Nephron progenitor cell (in vitro differentiated cells): ENCODE results near the gene DCLK2.

Source experiments
- DNase-seq: peaks from one replicate; pipeline ENCODE4 v3.0.0; 2021
- H3K27ac Mint-ChIP-seq: 2 replicates; pipeline ENCODE4 v1.8.0; 2021; ENCODE audit warnings: mild to moderate bottlenecking, moderate library complexity, mixed read lengths
- H3K27me3 Mint-ChIP-seq: 2 replicates; pipeline ENCODE4 v1.8.0; 2021; ENCODE audit warnings: mild to moderate bottlenecking, low read depth, mixed read lengths; ENCODE audit not compliant: poor library complexity
- H3K36me3 Mint-ChIP-seq: 2 replicates; pipeline ENCODE4 v1.8.0; 2021; ENCODE audit warnings: low read depth, mixed read lengths
- H3K4me1 Mint-ChIP-seq: 2 replicates; pipeline ENCODE4 v1.8.0; 2021; ENCODE audit warnings: mixed read lengths
- H3K4me3 Mint-ChIP-seq: 2 replicates; pipeline ENCODE4 v1.8.0; 2021; ENCODE audit warnings: mild to moderate bottlenecking, moderate library complexity, mixed read lengths
- H3K9me3 Mint-ChIP-seq: 2 replicates; pipeline ENCODE4 v1.8.0; 2021; ENCODE audit warnings: mild to moderate bottlenecking, moderate library complexity, mixed read lengths
- CTCF ChIP-seq: fragments of 200-600 bp; sonication (generic); IDR thresholded peaks from 2 replicates; pipeline ENCODE4 v1.5.0; 2021; ENCODE audit warnings: antibody characterized with exemption

The DCLK2 gene

GRCh38 chr4:150251752-150252190, 173.5 kb downstream of the DCLK2 start:
- H3K9me3 Mint-ChIP-seq: peaks cover 9% of the 10 kb centered on the region
- peaks cover 59% of the 10 kb centered on the region for H3K4me1 Mint-ChIP-seq
- no peak overlapping the region for H3K4me3 Mint-ChIP-seq
- peaks cover 16% of the 10 kb centered on the region for H3K27me3 Mint-ChIP-seq
- DNase-seq: no peak
- no peak for TF ChIP-seq CTCF
- H3K27ac Mint-ChIP-seq: peak overlapping the region; percentile 92
- H3K36me3 Mint-ChIP-seq: peaks cover 24% of the 10 kb centered on the region

- Mint-ChIP-seq H3K9me3 (peaks cover 9% of the 10 kb centered on the region), H3K27ac (peak overlapping the region; percentile 92), H3K4me1 (peaks cover 63% of the 10 kb centered on the region), H3K36me3 (peaks cover 24% of the 10 kb centered on the region), H3K4me3 (no peak overlapping the region), H3K27me3 (peaks cover 19% of the 10 kb centered on the region)
- DNase-seq: no peak
- no peak for TF ChIP-seq CTCF
Measured at GRCh38 chr4:150252306-150252705, 174.1 kb downstream of the DCLK2 start.

GRCh38 chr4:150252741-150253140, 174.5 kb downstream of the DCLK2 start:
- peaks cover 24% of the 10 kb centered on the region for H3K36me3 Mint-ChIP-seq
- H3K27ac Mint-ChIP-seq: peak overlapping the region; percentile 43
- H3K4me1 Mint-ChIP-seq: peaks cover 63% of the 10 kb centered on the region
- H3K27me3 Mint-ChIP-seq: peaks cover 20% of the 10 kb centered on the region
- TF ChIP-seq CTCF: no peak
- H3K4me3 Mint-ChIP-seq: no peak overlapping the region
- DNase-seq: no peak
- H3K9me3 Mint-ChIP-seq: peaks cover 9% of the 10 kb centered on the region

GRCh38 chr4:150253416-150253815, 175.2 kb downstream of the DCLK2 start:
- TF ChIP-seq CTCF: no peak
- DNase-seq: no peak
- Mint-ChIP-seq H3K27me3 (peaks cover 20% of the 10 kb centered on the region), H3K27ac (no peak overlapping the region), H3K4me1 (peaks cover 64% of the 10 kb centered on the region), H3K36me3 (peaks cover 24% of the 10 kb centered on the region), H3K9me3 (peaks cover 9% of the 10 kb centered on the region), H3K4me3 (no peak overlapping the region)

GRCh38 chr4:150253965-150254630, 175.9 kb downstream of the DCLK2 start:
- H3K27me3 Mint-ChIP-seq: peaks cover 20% of the 10 kb centered on the region
- DNase-seq: no peak
- H3K9me3 Mint-ChIP-seq: peaks cover 9% of the 10 kb centered on the region
- H3K4me1 Mint-ChIP-seq: peaks cover 64% of the 10 kb centered on the region
- no peak overlapping the region for H3K4me3 Mint-ChIP-seq
- no peak overlapping the region for H3K27ac Mint-ChIP-seq
- H3K36me3 Mint-ChIP-seq: peaks cover 24% of the 10 kb centered on the region
- no peak for TF ChIP-seq CTCF

- no peak for TF ChIP-seq CTCF
- Mint-ChIP-seq H3K27me3 (peaks cover 17% of the 10 kb centered on the region), H3K4me3 (no peak overlapping the region), H3K4me1 (peaks cover 70% of the 10 kb centered on the region), H3K36me3 (peaks cover 32% of the 10 kb centered on the region), H3K9me3 (peaks cover 9% of the 10 kb centered on the region), H3K27ac (no peak overlapping the region)
- no peak for DNase-seq
Measured at GRCh38 chr4:150255610-150256224, 177.5 kb downstream of the DCLK2 start.
